ENCODE results near the gene PGS1. TPM values are rescaled to one million over a fixed set of nuclear protein-coding genes. Genes with fewer than 3 reads are reported as not detected.
A peak's percentile ranks its signal among the peaks of the same experiment; 100 is the strongest.

PGS1 gene
- total RNA-seq, 1 experiment from 2014 or later, result 64.1 TPM

GRCh38 chr17:78421084-78421533, 42.7 kb downstream of the PGS1 start:
- peaks cover 87% of the 10 kb centered on the region for H3K36me3 ChIP-seq
- no peak overlapping the region for H3K4me3 ChIP-seq
- no peak for DNase-seq (ENCODE audit: low read depth in 1 of 2, low spot score in 2 of 2)
- H3K9me3 ChIP-seq (replicated peaks), result no peaks in the 10 kb centered on the region
- no peaks in the 10 kb centered on the region for H3K27me3 ChIP-seq (replicated peaks)
- H3K27ac ChIP-seq, result peak overlapping the region; percentile 42; the same call in 1 of the 2 replicates
- peaks cover 41% of the 10 kb centered on the region for H3K4me1 ChIP-seq (replicated peaks)

GRCh38 chr17:78421534-78422266, 43.3 kb downstream of the PGS1 start:
- DNase-seq (ENCODE audit: low read depth in 1 of 2, low spot score in 2 of 2), result peak; percentile 88
- H3K27ac ChIP-seq, result peak overlapping the region; percentile 42
- H3K27me3 ChIP-seq (replicated peaks), result no peaks in the 10 kb centered on the region
- no peak overlapping the region for H3K4me3 ChIP-seq
- H3K4me1 ChIP-seq (replicated peaks), result peaks cover 35% of the 10 kb centered on the region
- H3K9me3 ChIP-seq (replicated peaks), result no peaks in the 10 kb centered on the region
- H3K36me3 ChIP-seq, result peaks cover 91% of the 10 kb centered on the region

- Histone ChIP-seq H3K9me3 (replicated peaks) (no peaks in the 10 kb centered on the region), H3K4me3 (no peak overlapping the region), H3K4me1 (replicated peaks) (peaks cover 29% of the 10 kb centered on the region), H3K27ac (no peak overlapping the region), H3K36me3 (peaks cover 94% of the 10 kb centered on the region), H3K27me3 (replicated peaks) (no peaks in the 10 kb centered on the region)
- no peak for DNase-seq (ENCODE audit: low read depth in 1 of 2, low spot score in 2 of 2)
Measured at GRCh38 chr17:78422267-78422605, 43.8 kb downstream of the PGS1 start.

- no peaks in the 10 kb centered on the region for H3K9me3 ChIP-seq (replicated peaks)
- peaks cover 94% of the 10 kb centered on the region for H3K36me3 ChIP-seq
- H3K4me1 ChIP-seq (replicated peaks), result peaks cover 25% of the 10 kb centered on the region
- no peaks in the 10 kb centered on the region for H3K27me3 ChIP-seq (replicated peaks)
- H3K4me3 ChIP-seq, result no peak overlapping the region
- DNase-seq (ENCODE audit: low read depth in 1 of 2, low spot score in 2 of 2), result no peak
- H3K27ac ChIP-seq, result no peak overlapping the region
Measured at GRCh38 chr17:78422872-78423588, 44.6 kb downstream of the PGS1 start.

GRCh38 chr17:78423961-78424675, 45.7 kb downstream of the PGS1 start:
- Histone ChIP-seq H3K4me3 (no peak overlapping the region), H3K27me3 (replicated peaks) (no peaks in the 10 kb centered on the region), H3K4me1 (replicated peaks) (peaks cover 25% of the 10 kb centered on the region), H3K27ac (no peak overlapping the region), H3K36me3 (peaks cover 95% of the 10 kb centered on the region), H3K9me3 (replicated peaks) (no peaks in the 10 kb centered on the region)
- DNase-seq (ENCODE audit: low read depth in 1 of 2, low spot score in 2 of 2), result no peak

GRCh38 chr17:78425429-78425828, 47.0 kb downstream of the PGS1 start:
- H3K9me3 ChIP-seq (replicated peaks), result no peaks in the 10 kb centered on the region
- no peak overlapping the region for H3K27ac ChIP-seq
- H3K4me3 ChIP-seq, result no peak overlapping the region
- no peaks in the 10 kb centered on the region for H3K27me3 ChIP-seq (replicated peaks)
- H3K36me3 ChIP-seq, result peaks cover 91% of the 10 kb centered on the region
- DNase-seq (ENCODE audit: low read depth in 1 of 2, low spot score in 2 of 2), result no peak
- H3K4me1 ChIP-seq (replicated peaks), result peaks cover 19% of the 10 kb centered on the region

- H3K27ac ChIP-seq, result no peak overlapping the region
- DNase-seq (ENCODE audit: low read depth in 1 of 2, low spot score in 2 of 2), result no peak
- H3K27me3 ChIP-seq (replicated peaks), result no peaks in the 10 kb centered on the region
- peaks cover 10% of the 10 kb centered on the region for H3K4me1 ChIP-seq (replicated peaks)
- no peak overlapping the region for H3K4me3 ChIP-seq
- peaks cover 81% of the 10 kb centered on the region for H3K36me3 ChIP-seq
- H3K9me3 ChIP-seq (replicated peaks), result no peaks in the 10 kb centered on the region
Measured at GRCh38 chr17:78426293-78426879, 47.9 kb downstream of the PGS1 start.

GRCh38 chr17:78427140-78427539, 48.7 kb downstream of the PGS1 start:
- Histone ChIP-seq H3K9me3 (replicated peaks) (no peaks in the 10 kb centered on the region), H3K4me3 (no peak overlapping the region), H3K36me3 (peaks cover 74% of the 10 kb centered on the region), H3K4me1 (replicated peaks) (peaks cover 2% of the 10 kb centered on the region), H3K27ac (no peak overlapping the region), H3K27me3 (replicated peaks) (no peaks in the 10 kb centered on the region)
- DNase-seq (ENCODE audit: low read depth in 1 of 2, low spot score in 2 of 2), result no peak

- Histone ChIP-seq H3K4me3 (no peak overlapping the region), H3K4me1 (replicated peaks) (no peaks in the 10 kb centered on the region), H3K27me3 (replicated peaks) (no peaks in the 10 kb centered on the region), H3K27ac (no peak overlapping the region), H3K36me3 (peaks cover 64% of the 10 kb centered on the region), H3K9me3 (replicated peaks) (no peaks in the 10 kb centered on the region)
- DNase-seq (ENCODE audit: low read depth in 1 of 2, low spot score in 2 of 2), result no peak
Measured at GRCh38 chr17:78428025-78428575, 49.7 kb downstream of the PGS1 start.

- H3K27ac ChIP-seq, result no peak overlapping the region
- peak in 1 of 2 experiments; percentile 45 for DNase-seq (ENCODE audit: low read depth in 1 of 2, low spot score in 2 of 2)
- peaks cover 55% of the 10 kb centered on the region for H3K36me3 ChIP-seq
- no peaks in the 10 kb centered on the region for H3K27me3 ChIP-seq (replicated peaks)
- no peak overlapping the region for H3K4me3 ChIP-seq
- H3K9me3 ChIP-seq (replicated peaks), result no peaks in the 10 kb centered on the region
- no peaks in the 10 kb centered on the region for H3K4me1 ChIP-seq (replicated peaks)
Measured at GRCh38 chr17:78428836-78429617, 50.6 kb downstream of the PGS1 start.

GRCh38 chr17:78429618-78429995, 51.2 kb downstream of the PGS1 start:
- Histone ChIP-seq H3K27me3 (replicated peaks) (no peaks in the 10 kb centered on the region), H3K4me1 (replicated peaks) (no peaks in the 10 kb centered on the region), H3K36me3 (peaks cover 49% of the 10 kb centered on the region), H3K4me3 (no peak overlapping the region), H3K27ac (no peak overlapping the region), H3K9me3 (replicated peaks) (no peaks in the 10 kb centered on the region)
- DNase-seq (ENCODE audit: low read depth in 1 of 2, low spot score in 2 of 2), result no peak

- peaks cover 34% of the 10 kb centered on the region for H3K36me3 ChIP-seq
- no peaks in the 10 kb centered on the region for H3K9me3 ChIP-seq (replicated peaks)
- H3K27me3 ChIP-seq (replicated peaks), result no peaks in the 10 kb centered on the region
- H3K4me3 ChIP-seq, result no peak overlapping the region
- H3K27ac ChIP-seq, result no peak overlapping the region
- no peaks in the 10 kb centered on the region for H3K4me1 ChIP-seq (replicated peaks)
- no peak for DNase-seq (ENCODE audit: low read depth in 1 of 2, low spot score in 2 of 2)
Measured at GRCh38 chr17:78430892-78431691, 52.6 kb downstream of the PGS1 start.
